ENCODE results near the gene BPIFA2. TPM values are rescaled to one million over a fixed set of nuclear protein-coding genes. Genes with fewer than 3 reads are reported as not detected.
"Not testable (repeated sequence)": the region's sequence is repeated elsewhere in the genome, so short reads cannot be mapped to it uniquely, and the experiment has no call there.

The BPIFA2 gene, protein sequence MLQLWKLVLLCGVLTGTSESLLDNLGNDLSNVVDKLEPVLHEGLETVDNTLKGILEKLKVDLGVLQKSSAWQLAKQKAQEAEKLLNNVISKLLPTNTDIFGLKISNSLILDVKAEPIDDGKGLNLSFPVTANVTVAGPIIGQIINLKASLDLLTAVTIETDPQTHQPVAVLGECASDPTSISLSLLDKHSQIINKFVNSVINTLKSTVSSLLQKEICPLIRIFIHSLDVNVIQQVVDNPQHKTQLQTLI
- total RNA-seq: not detected

- intact Hi-C loops (cut with DNase I): no loop called here
- Histone ChIP-seq H3K4me1 (no peaks in the 10 kb centered on the region), H3K9me3 (no peaks in the 10 kb centered on the region), H3K36me3 (no peaks in the 10 kb centered on the region), H3K27me3 (no peaks in the 10 kb centered on the region), H3K27ac (no peak within 1 kb of the TSS), H3K4me3 (no peak within 1 kb of the TSS), H3K9ac (ENCODE audit: low read depth in 2 of 2, low read length in 2 of 2) (no peak within 1 kb of the TSS)
- DNase-seq: no peak
- TF ChIP-seq, protein P1, sequence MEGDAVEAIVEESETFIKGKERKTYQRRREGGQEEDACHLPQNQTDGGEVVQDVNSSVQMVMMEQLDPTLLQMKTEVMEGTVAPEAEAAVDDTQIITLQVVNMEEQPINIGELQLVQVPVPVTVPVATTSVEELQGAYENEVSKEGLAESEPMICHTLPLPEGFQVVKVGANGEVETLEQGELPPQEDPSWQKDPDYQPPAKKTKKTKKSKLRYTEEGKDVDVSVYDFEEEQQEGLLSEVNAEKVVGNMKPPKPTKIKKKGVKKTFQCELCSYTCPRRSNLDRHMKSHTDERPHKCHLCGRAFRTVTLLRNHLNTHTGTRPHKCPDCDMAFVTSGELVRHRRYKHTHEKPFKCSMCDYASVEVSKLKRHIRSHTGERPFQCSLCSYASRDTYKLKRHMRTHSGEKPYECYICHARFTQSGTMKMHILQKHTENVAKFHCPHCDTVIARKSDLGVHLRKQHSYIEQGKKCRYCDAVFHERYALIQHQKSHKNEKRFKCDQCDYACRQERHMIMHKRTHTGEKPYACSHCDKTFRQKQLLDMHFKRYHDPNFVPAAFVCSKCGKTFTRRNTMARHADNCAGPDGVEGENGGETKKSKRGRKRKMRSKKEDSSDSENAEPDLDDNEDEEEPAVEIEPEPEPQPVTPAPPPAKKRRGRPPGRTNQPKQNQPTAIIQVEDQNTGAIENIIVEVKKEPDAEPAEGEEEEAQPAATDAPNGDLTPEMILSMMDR (IDR thresholded peaks at IDR 0.05): no peak
Observed at GRCh38 chr20:33167859-33168258, at the start of gene BPIFA2. TSS of gene BPIFA2 (plus strand) at chr20:33168159. CDS start at chr20:33169146, 987 bp downstream.

DNA sequence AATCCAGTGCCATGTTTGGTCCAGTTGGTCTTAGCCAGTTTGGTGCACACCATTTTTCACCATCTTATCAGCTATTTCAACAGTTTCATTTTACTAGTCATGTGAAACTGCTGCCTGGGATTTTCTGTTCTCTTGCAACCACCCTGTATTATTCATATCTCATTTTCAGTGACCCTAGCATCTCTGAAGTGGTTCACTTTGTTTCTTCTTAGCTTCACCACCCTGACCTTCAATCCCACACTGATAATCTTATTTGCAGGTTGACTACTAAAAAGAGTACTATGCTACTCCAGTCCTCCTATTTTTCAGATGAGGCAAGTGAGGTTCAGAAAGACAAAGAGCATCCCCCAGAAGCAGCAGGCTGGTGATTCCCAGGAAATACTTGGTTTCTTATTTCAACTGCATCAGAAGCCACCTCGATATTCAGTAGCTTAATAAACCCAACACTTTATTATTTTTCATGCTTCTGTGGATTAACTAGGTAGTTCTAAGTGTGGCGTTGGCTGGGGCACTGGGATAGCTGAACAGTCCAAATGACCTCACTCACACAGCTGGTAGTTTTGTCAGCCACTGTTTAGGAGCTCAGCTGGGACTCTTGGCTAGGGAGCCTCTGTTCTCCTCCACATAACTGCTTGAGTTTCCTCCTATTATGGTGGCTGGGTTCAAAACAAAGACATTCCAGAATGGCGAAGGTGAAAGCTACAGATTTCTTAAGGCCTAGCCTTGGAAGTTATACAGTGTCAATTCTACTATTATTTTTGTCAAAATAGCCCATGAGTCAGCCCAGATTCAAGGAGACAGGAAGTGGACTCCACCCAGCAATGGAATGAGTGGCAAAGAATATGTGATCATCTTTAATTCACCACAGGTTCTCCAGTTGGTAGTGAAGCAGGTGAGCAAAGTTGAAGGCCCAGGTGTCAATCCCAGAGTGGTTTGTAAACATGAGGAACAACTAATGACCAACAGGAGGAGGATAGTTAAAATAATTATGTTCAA is 47.9 kb upstream of the BPIFA2 start:
- Histone ChIP-seq H3K9me3 (no peaks in the 10 kb centered on the region), H3K36me3 (no peaks in the 10 kb centered on the region), H3K9ac (ENCODE audit: low read depth in 2 of 2, low read length in 2 of 2) (no peak overlapping the region), H3K27ac (no peak overlapping the region), H3K4me3 (no peak overlapping the region), H3K4me1 (no peaks in the 10 kb centered on the region), H3K27me3 (no peaks in the 10 kb centered on the region)
- intact Hi-C loops (cut with DNase I): no loop called here
- TF ChIP-seq, protein P1 (IDR thresholded peaks at IDR 0.05): no peak
- no peak for DNase-seq

DNA sequence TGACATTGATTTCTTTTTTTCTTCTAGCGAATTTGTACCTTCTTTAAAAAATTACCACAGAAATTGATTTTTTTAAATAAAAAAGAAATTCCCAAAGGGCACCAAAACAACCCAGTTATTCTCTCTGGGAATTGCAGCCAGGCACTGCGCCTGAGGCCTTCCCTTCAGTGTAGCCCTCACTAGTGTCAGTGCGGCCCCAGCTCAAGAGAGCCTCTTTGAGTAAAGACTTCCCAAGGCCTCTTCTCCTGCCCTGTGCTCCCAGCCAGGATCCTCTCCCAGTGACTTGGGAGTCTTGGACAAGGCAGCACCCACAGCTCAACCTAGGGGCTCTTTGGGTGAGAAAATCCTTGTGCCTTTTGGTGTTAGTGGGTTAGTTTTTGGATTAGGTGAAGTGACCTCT is 47.0 kb upstream of the BPIFA2 start:
- no peaks in the 10 kb centered on the region for H3K27me3 ChIP-seq
- H3K9me3 ChIP-seq: no peaks in the 10 kb centered on the region
- TF ChIP-seq, protein P1 (IDR thresholded peaks at IDR 0.05): no peak
- intact Hi-C loops (cut with DNase I): no loop called here
- no peak overlapping the region for H3K4me3 ChIP-seq
- H3K9ac ChIP-seq (ENCODE audit: low read depth in 2 of 2, low read length in 2 of 2): no peak overlapping the region
- no peak for DNase-seq
- no peaks in the 10 kb centered on the region for H3K4me1 ChIP-seq
- H3K27ac ChIP-seq: no peak overlapping the region
- no peaks in the 10 kb centered on the region for H3K36me3 ChIP-seq

- H3K4me1 ChIP-seq; H3K27me3 ChIP-seq; intact Hi-C loops (cut with DNase I); H3K36me3 ChIP-seq; H3K9ac ChIP-seq (ENCODE audit: low read depth in 2 of 2, low read length in 2 of 2); DNase-seq; H3K9me3 ChIP-seq; H3K4me3 ChIP-seq; H3K27ac ChIP-seq: not testable (repeated sequence)
Observed at GRCh38 chr20:33122297-33122696, 45.7 kb upstream of the BPIFA2 start.

GRCh38 chr20:33124261-33124660 is 43.7 kb upstream of the BPIFA2 start:
- H3K27me3 ChIP-seq: no peaks in the 10 kb centered on the region
- H3K36me3 ChIP-seq: no peaks in the 10 kb centered on the region
- H3K27ac ChIP-seq: no peak overlapping the region
- DNase-seq: no peak
- TF ChIP-seq, protein P1 (IDR thresholded peaks at IDR 0.05): no peak
- no peak overlapping the region for H3K9ac ChIP-seq (ENCODE audit: low read depth in 2 of 2, low read length in 2 of 2)
- no peak overlapping the region for H3K4me3 ChIP-seq
- no peaks in the 10 kb centered on the region for H3K4me1 ChIP-seq
- H3K9me3 ChIP-seq: no peaks in the 10 kb centered on the region
- intact Hi-C loops (cut with DNase I): no loop called here

Measured in colonic mucosa (tissue), 4 donors.